Measurements from ENCODE around the gene ACAD10. TPM values are rescaled to one million over a fixed set of nuclear protein-coding genes. Genes with fewer than 3 reads are reported as not detected.
A peak's percentile ranks its signal among the peaks of the same experiment; 100 is the strongest.

ACAD10 gene
- total RNA-seq, 1 donor = 18.1 TPM

GRCh38 chr12:111745211-111745610, 59.4 kb downstream of the ACAD10 start:
- DNase-seq (ENCODE audit: insufficient read length, low spot score, missing footprints) = peak; percentile 79
- no peak overlapping the region for H3K4me3 ChIP-seq (ENCODE audit: insufficient read depth, low read length)
- no peak overlapping the region for H3K27ac ChIP-seq (ENCODE audit: low read depth, low read length)
- peaks cover 18% of the 10 kb centered on the region for H3K36me3 ChIP-seq (ENCODE audit: insufficient read depth, low read length)
- H3K79me2 ChIP-seq (ENCODE audit: insufficient read depth, low read length) = no peaks in the 10 kb centered on the region
- peaks cover 3% of the 10 kb centered on the region for H4K20me1 ChIP-seq (ENCODE audit: insufficient read depth, low read length)
- H3K4me2 ChIP-seq (ENCODE audit: insufficient read depth, low read length) = no peak overlapping the region
- H2AFZ ChIP-seq (ENCODE audit: low read length) = no peak overlapping the region
- no peaks in the 10 kb centered on the region for H3K27me3 ChIP-seq (ENCODE audit: insufficient read depth, low read length)
- H3K4me1 ChIP-seq (ENCODE audit: insufficient read depth, low read length) = peaks cover 6% of the 10 kb centered on the region
- TF ChIP-seq, protein P1, sequence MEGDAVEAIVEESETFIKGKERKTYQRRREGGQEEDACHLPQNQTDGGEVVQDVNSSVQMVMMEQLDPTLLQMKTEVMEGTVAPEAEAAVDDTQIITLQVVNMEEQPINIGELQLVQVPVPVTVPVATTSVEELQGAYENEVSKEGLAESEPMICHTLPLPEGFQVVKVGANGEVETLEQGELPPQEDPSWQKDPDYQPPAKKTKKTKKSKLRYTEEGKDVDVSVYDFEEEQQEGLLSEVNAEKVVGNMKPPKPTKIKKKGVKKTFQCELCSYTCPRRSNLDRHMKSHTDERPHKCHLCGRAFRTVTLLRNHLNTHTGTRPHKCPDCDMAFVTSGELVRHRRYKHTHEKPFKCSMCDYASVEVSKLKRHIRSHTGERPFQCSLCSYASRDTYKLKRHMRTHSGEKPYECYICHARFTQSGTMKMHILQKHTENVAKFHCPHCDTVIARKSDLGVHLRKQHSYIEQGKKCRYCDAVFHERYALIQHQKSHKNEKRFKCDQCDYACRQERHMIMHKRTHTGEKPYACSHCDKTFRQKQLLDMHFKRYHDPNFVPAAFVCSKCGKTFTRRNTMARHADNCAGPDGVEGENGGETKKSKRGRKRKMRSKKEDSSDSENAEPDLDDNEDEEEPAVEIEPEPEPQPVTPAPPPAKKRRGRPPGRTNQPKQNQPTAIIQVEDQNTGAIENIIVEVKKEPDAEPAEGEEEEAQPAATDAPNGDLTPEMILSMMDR (IDR thresholded peaks at IDR 0.05; ENCODE audit: extremely low read depth, low read depth, low read length) = no peak
- no peaks in the 10 kb centered on the region for H3K9me3 ChIP-seq (ENCODE audit: low read depth, low read length)

DNA sequence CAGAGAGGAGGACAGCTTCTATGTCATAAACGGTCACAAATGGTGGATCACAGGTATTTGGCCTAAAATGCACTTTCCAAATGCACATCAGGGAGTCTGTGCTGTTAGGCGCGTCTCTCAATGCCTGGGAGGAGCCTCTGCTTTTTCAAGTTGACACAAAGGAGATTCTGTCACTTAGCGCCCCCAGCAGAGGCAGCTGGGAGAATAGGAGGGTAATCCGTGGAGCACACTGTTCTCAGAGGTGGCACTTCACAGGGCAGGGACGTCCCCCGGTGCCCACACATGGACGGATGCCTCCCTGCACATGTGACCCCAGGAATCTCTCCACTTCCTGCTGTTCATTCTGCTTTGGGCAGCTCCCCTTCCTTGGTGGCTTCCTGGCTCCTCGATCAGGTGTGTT, 61.5 kb downstream of the ACAD10 start:
- peaks cover 18% of the 10 kb centered on the region for H3K36me3 ChIP-seq (ENCODE audit: insufficient read depth, low read length)
- H3K79me2 ChIP-seq (ENCODE audit: insufficient read depth, low read length) = no peaks in the 10 kb centered on the region
- H3K27me3 ChIP-seq (ENCODE audit: insufficient read depth, low read length) = no peaks in the 10 kb centered on the region
- no peak overlapping the region for H3K4me2 ChIP-seq (ENCODE audit: insufficient read depth, low read length)
- H3K4me1 ChIP-seq (ENCODE audit: insufficient read depth, low read length) = no peaks in the 10 kb centered on the region
- no peak overlapping the region for H3K4me3 ChIP-seq (ENCODE audit: insufficient read depth, low read length)
- H2AFZ ChIP-seq (ENCODE audit: low read length) = no peak overlapping the region
- H3K27ac ChIP-seq (ENCODE audit: low read depth, low read length) = no peak overlapping the region
- no peaks in the 10 kb centered on the region for H4K20me1 ChIP-seq (ENCODE audit: insufficient read depth, low read length)
- TF ChIP-seq, protein P1 (IDR thresholded peaks at IDR 0.05; ENCODE audit: extremely low read depth, low read depth, low read length) = no peak
- DNase-seq (ENCODE audit: insufficient read length, low spot score, missing footprints) = no peak
- no peaks in the 10 kb centered on the region for H3K9me3 ChIP-seq (ENCODE audit: low read depth, low read length)

DNA sequence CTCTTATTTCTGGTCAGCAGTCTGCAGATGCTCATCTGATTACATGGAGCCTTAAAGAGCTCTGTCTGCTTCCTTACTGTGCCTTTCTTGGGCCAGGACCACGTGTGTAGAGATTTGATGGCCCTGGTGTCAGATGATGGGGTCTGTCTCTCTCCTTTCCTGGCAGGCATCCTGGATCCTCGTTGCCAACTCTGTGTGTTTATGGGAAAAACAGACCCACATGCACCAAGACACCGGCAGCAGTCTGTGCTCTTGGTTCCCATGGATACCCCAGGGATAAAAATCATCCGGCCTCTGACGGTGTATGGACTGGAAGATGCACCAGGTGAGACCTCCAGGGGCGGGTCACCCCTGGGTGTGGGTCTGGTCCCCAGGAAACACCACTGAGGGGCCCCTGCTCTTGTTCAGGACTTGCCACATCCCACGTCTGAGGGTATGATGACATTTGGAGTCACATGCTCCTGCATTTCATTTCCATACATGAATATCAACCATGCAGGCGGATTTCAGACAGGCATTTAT, 62.4 kb downstream of the ACAD10 start:
- H3K9me3 ChIP-seq (ENCODE audit: low read depth, low read length) = no peaks in the 10 kb centered on the region
- no peaks in the 10 kb centered on the region for H3K27me3 ChIP-seq (ENCODE audit: insufficient read depth, low read length)
- H3K36me3 ChIP-seq (ENCODE audit: insufficient read depth, low read length) = peaks cover 18% of the 10 kb centered on the region
- H2AFZ ChIP-seq (ENCODE audit: low read length) = no peak overlapping the region
- no peaks in the 10 kb centered on the region for H3K79me2 ChIP-seq (ENCODE audit: insufficient read depth, low read length)
- TF ChIP-seq, protein P1 (IDR thresholded peaks at IDR 0.05; ENCODE audit: extremely low read depth, low read depth, low read length) = no peak
- DNase-seq (ENCODE audit: insufficient read length, low spot score, missing footprints) = no peak
- H3K4me1 ChIP-seq (ENCODE audit: insufficient read depth, low read length) = no peaks in the 10 kb centered on the region
- H3K27ac ChIP-seq (ENCODE audit: low read depth, low read length) = no peak overlapping the region
- no peaks in the 10 kb centered on the region for H4K20me1 ChIP-seq (ENCODE audit: insufficient read depth, low read length)
- H3K4me3 ChIP-seq (ENCODE audit: insufficient read depth, low read length) = no peak overlapping the region
- H3K4me2 ChIP-seq (ENCODE audit: insufficient read depth, low read length) = no peak overlapping the region

DNA sequence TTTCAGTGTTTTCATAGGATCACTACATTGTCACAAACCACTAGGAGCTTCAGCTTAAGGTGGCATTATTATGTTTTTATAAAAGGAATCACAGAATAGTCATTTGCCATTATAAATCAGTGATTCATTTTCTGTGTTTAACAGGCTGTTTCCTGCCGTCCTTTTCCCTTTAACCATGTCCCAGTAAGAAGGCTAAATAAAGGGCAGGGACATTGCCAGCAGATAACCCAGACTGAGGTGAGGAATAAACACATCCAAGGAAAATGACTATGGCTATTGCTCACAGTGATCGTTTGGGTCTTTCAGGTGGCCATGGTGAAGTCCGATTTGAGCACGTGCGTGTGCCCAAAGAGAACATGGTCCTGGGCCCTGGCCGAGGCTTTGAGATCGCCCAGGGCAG, 63.0 kb downstream of the ACAD10 start:
- H3K27me3 ChIP-seq (ENCODE audit: insufficient read depth, low read length) = no peaks in the 10 kb centered on the region
- H3K4me3 ChIP-seq (ENCODE audit: insufficient read depth, low read length) = no peak overlapping the region
- no peaks in the 10 kb centered on the region for H4K20me1 ChIP-seq (ENCODE audit: insufficient read depth, low read length)
- no peaks in the 10 kb centered on the region for H3K9me3 ChIP-seq (ENCODE audit: low read depth, low read length)
- DNase-seq (ENCODE audit: insufficient read length, low spot score, missing footprints) = peak; percentile 58
- H3K4me1 ChIP-seq (ENCODE audit: insufficient read depth, low read length) = no peaks in the 10 kb centered on the region
- peaks cover 18% of the 10 kb centered on the region for H3K36me3 ChIP-seq (ENCODE audit: insufficient read depth, low read length)
- no peak overlapping the region for H2AFZ ChIP-seq (ENCODE audit: low read length)
- no peak overlapping the region for H3K27ac ChIP-seq (ENCODE audit: low read depth, low read length)
- H3K79me2 ChIP-seq (ENCODE audit: insufficient read depth, low read length) = no peaks in the 10 kb centered on the region
- TF ChIP-seq, protein P1 (IDR thresholded peaks at IDR 0.05; ENCODE audit: extremely low read depth, low read depth, low read length) = no peak
- no peak overlapping the region for H3K4me2 ChIP-seq (ENCODE audit: insufficient read depth, low read length)
